CD4-positive, alpha-beta memory T cell (primary cell): Measurements from ENCODE around the gene RUNX2. TPM values are rescaled to one million over a fixed set of nuclear protein-coding genes. Genes with fewer than 3 reads are reported as not detected.

Source experiments
- CTCF ChIA-PET: fragments of 350-600 bp; sonication (Branson Sonifier 250); formaldehyde crosslinking; loops from one replicate; lab custom pipeline; 2021; ENCODE audit warnings: inconsistent platforms; ENCODE audit not compliant: partially characterized antibody; lab: Charles Lee
- POLR2A ChIA-PET: fragments of 350-600 bp; sonication (Branson Sonifier 250); formaldehyde crosslinking; loops from one replicate; lab custom pipeline; 2021; ENCODE audit not compliant: partially characterized antibody; lab: Charles Lee
- DNase-seq, 5 donors: peaks; one replicate each; pipeline versions ENCODE4 v3.0.0 to v3.0.0-alpha.2; 2020 to 2022; ENCODE audit warnings: mixed read lengths in 1 of 5
- H3K27ac ChIP-seq: one replicate; pipeline ENCODE4 v1.7.0; 2013; ENCODE audit warnings: low read depth, low read length
- H3K27me3 ChIP-seq: 2 replicates; pipeline ENCODE4 v1.7.0; 2013; ENCODE audit warnings: mild to moderate bottlenecking, low read length, moderate library complexity; ENCODE audit not compliant: insufficient read depth
- H3K36me3 ChIP-seq: 2 replicates; pipeline ENCODE4 v1.7.0; 2013; ENCODE audit warnings: mild to moderate bottlenecking, low read length, moderate library complexity; ENCODE audit not compliant: insufficient read depth
- H3K4me1 ChIP-seq: 2 replicates; pipeline ENCODE4 v1.7.0; 2013; ENCODE audit warnings: mild to moderate bottlenecking, low read length, moderate library complexity; ENCODE audit not compliant: insufficient read depth
- H3K4me3 ChIP-seq, 2 donors: one replicate each; pipeline ENCODE4 v1.7.0; 2013; ENCODE audit warnings: low read length in 2 of 2, mild to moderate bottlenecking in 1 of 2
- H3K9me3 ChIP-seq, 2 donors: one replicate each; pipeline ENCODE4 v1.7.0; 2013; ENCODE audit warnings: low read length in 2 of 2, control low read depth in 1 of 2; ENCODE audit not compliant: control insufficient read depth in 1 of 2
- H3K27ac Mint-ChIP-seq, 7 donors: one replicate each; pipeline ENCODE4 v1.8.0; 2020 to 2021; ENCODE audit warnings: mixed read lengths in 7 of 7, mild to moderate bottlenecking in 6 of 7, inconsistent platforms in 3 of 7, moderate library complexity in 3 of 7
- H3K27me3 Mint-ChIP-seq, 2 donors: one replicate each; pipeline ENCODE4 v1.8.0; 2020 to 2021; ENCODE audit warnings: mixed read lengths in 2 of 2
- H3K36me3 Mint-ChIP-seq, 2 donors: one replicate each; pipeline ENCODE4 v1.8.0; 2020 to 2021; ENCODE audit warnings: mixed read lengths in 2 of 2, inconsistent platforms in 1 of 2, mild to moderate bottlenecking in 1 of 2
- H3K4me1 Mint-ChIP-seq, 4 donors: one replicate each; pipeline ENCODE4 v1.8.0; 2020 to 2021; ENCODE audit warnings: mixed read lengths in 4 of 4, mild to moderate bottlenecking in 1 of 4
- H3K4me3 Mint-ChIP-seq, 8 donors: one replicate each; pipeline ENCODE4 v1.8.0; 2020 to 2021; ENCODE audit warnings: mixed read lengths in 8 of 8, mild to moderate bottlenecking in 7 of 8, moderate library complexity in 6 of 8, inconsistent platforms in 3 of 8
- H3K9me3 Mint-ChIP-seq, 8 donors: one replicate each; pipeline ENCODE4 v1.8.0; 2020 to 2021; ENCODE audit warnings: mixed read lengths in 8 of 8, mild to moderate bottlenecking in 5 of 8, inconsistent platforms in 3 of 8, moderate library complexity in 1 of 8
- intact Hi-C: fragments of 100-400 bp; cut with micrococcal nuclease; formaldehyde crosslinking; loops from one replicate; pipeline ENCODE4 v1.15.1; 2023
- polyA plus RNA-seq, 2 donors: library from polyadenylated mRNA; unstranded; fragments of 300-500 nt; fragmentation: Illumina TruSeq; gene quantifications; one replicate each; pipeline ENCODE4 v1.2.3, GENCODE V29; 2021
- total RNA-seq, 2 experiments: library from RNA; stranded (reverse); gene quantifications; one replicate each; pipeline ENCODE4 v1.2.3, GENCODE V29; 2021

RUNX2 gene
- total and polyA plus RNA-seq, 4 experiments from 2014 or later, result 4.5 to 26.6 (median 23.3) TPM

GRCh38 chr6:45633272-45633908, 305.3 kb downstream of the RUNX2 start:
- Mint-ChIP-seq H3K27me3 (no peaks in the 10 kb centered on the region), H3K27ac (peak overlapping the region in 3 of 7 donors; percentile 24 to 63 (median 35)), H3K36me3 (no peaks in the 10 kb centered on the region), H3K4me3 (peak overlapping the region; percentile 61 to 86 (median 77)), H3K9me3 (no peaks in the 10 kb centered on the region), H3K4me1 (peaks cover 8 to 18% (median 11%) of the 10 kb centered on the region in 4 donors)
- intact Hi-C loops, result no loop called here
- Histone ChIP-seq H3K27me3 (no peaks in the 10 kb centered on the region), H3K27ac (no peak overlapping the region), H3K4me1 (peaks cover 15% of the 10 kb centered on the region), H3K9me3 (no peaks in the 10 kb centered on the region), H3K4me3 (peak overlapping the region in 1 of 2 donors; percentile 21), H3K36me3 (no peaks in the 10 kb centered on the region)
- CTCF ChIA-PET, result interaction anchor here (1.1 to 1.8 kb wide), 3 partner anchors 16 to 81 kb away, joined by 3 to 5 read pairs (median 3); no protein-coding TSS in a partner anchor
- DNase-seq, result no peak
- POLR2A ChIA-PET, result interaction anchor here (0.8 to 1.2 kb wide), 5 partner anchors 10 to 50 kb away, joined by 3 to 5 read pairs (median 4); no protein-coding TSS in a partner anchor

GRCh38 chr6:45634231-45634630, 306.1 kb downstream of the RUNX2 start:
- DNase-seq, result no peak
- H3K27me3 ChIP-seq, result no peaks in the 10 kb centered on the region
- POLR2A ChIA-PET, result interaction anchor here (0.8 kb wide), 2 partner anchors 12 to 30 kb away, joined by 3 read pairs; no protein-coding TSS in a partner anchor
- peak overlapping the region in 1 of 8 donors; percentile 76 for H3K4me3 Mint-ChIP-seq
- no peak overlapping the region for H3K27ac ChIP-seq
- intact Hi-C loops, result no loop called here
- peaks cover 9 to 20% (median 15%) of the 10 kb centered on the region in 4 donors for H3K4me1 Mint-ChIP-seq
- H3K36me3 ChIP-seq, result no peaks in the 10 kb centered on the region
- H3K27ac Mint-ChIP-seq, result no peak overlapping the region
- H3K4me3 ChIP-seq, result no peak overlapping the region
- no peaks in the 10 kb centered on the region for H3K36me3 Mint-ChIP-seq
- H3K9me3 Mint-ChIP-seq, result no peaks in the 10 kb centered on the region
- H3K4me1 ChIP-seq, result peaks cover 15% of the 10 kb centered on the region
- no peaks in the 10 kb centered on the region for H3K27me3 Mint-ChIP-seq
- CTCF ChIA-PET, result interaction anchor here (1.8 kb wide), 1 partner anchor 80 kb away, joined by 5 read pairs; no protein-coding TSS in a partner anchor
- H3K9me3 ChIP-seq, result no peaks in the 10 kb centered on the region

- Histone ChIP-seq H3K27ac (no peak overlapping the region), H3K4me3 (no peak overlapping the region), H3K9me3 (no peaks in the 10 kb centered on the region), H3K4me1 (peaks cover 15% of the 10 kb centered on the region), H3K36me3 (no peaks in the 10 kb centered on the region), H3K27me3 (no peaks in the 10 kb centered on the region)
- intact Hi-C loops, result no loop called here
- Mint-ChIP-seq H3K36me3 (no peaks in the 10 kb centered on the region), H3K27ac (no peak overlapping the region), H3K27me3 (no peaks in the 10 kb centered on the region), H3K4me1 (peaks cover 9 to 20% (median 15%) of the 10 kb centered on the region in 4 donors), H3K4me3 (no peak overlapping the region), H3K9me3 (no peaks in the 10 kb centered on the region)
- POLR2A ChIA-PET, result no interaction called here
- no peak for DNase-seq
- CTCF ChIA-PET, result no interaction called here
Measured at GRCh38 chr6:45635284-45635867, 307.2 kb downstream of the RUNX2 start.

GRCh38 chr6:45637056-45637455, 308.9 kb downstream of the RUNX2 start:
- Histone ChIP-seq H3K9me3 (no peaks in the 10 kb centered on the region), H3K27me3 (no peaks in the 10 kb centered on the region), H3K27ac (no peak overlapping the region), H3K4me3 (no peak overlapping the region), H3K36me3 (no peaks in the 10 kb centered on the region), H3K4me1 (peaks cover 15% of the 10 kb centered on the region)
- no peaks in the 10 kb centered on the region for H3K27me3 Mint-ChIP-seq
- CTCF ChIA-PET, result no interaction called here
- no peaks in the 10 kb centered on the region for H3K9me3 Mint-ChIP-seq
- no peaks in the 10 kb centered on the region for H3K36me3 Mint-ChIP-seq
- no peak for DNase-seq
- no peak overlapping the region for H3K4me3 Mint-ChIP-seq
- peaks cover 9 to 20% (median 14%) of the 10 kb centered on the region in 4 donors for H3K4me1 Mint-ChIP-seq
- H3K27ac Mint-ChIP-seq, result no peak overlapping the region
- intact Hi-C loops, result no loop called here
- POLR2A ChIA-PET, result no interaction called here

DNA sequence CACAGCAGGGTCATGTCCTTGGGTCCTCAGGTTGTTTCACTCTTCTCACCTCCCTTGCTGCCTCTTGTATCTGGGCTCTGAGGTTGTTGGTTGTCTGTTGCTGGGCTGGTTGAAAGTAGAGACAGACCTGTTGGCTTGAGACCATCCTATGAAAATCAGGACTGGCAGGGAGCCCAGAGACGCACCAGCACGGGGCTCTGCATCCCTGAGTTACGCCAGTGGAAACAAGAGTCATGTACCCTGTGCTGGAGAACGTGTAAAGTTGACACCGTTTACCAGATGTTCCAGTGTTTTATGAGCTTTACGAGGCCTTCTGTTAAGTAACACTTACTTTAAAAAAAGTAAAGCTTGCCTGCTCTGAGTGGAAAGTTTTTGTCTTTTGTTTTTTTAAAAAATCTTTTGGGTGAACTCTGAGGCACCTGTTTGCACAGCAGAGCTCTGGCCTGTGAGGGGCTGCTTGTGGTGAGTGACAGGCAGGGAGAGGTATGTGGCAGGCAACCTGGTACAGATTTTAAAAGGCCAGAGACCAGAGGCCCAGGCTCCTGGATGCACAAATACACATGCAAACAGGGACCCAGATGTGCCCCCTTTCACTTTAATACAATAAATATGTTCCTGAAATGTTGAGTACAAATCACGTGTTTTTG, 309.6 kb downstream of the RUNX2 start:
- H3K27ac Mint-ChIP-seq, result peak overlapping the region in 1 of 7 donors; percentile 83
- H3K27me3 Mint-ChIP-seq, result no peaks in the 10 kb centered on the region
- POLR2A ChIA-PET, result no interaction called here
- no peak overlapping the region for H3K4me3 ChIP-seq
- H3K4me1 ChIP-seq, result peaks cover 10% of the 10 kb centered on the region
- no peaks in the 10 kb centered on the region for H3K27me3 ChIP-seq
- peaks cover 8 to 20% (median 12%) of the 10 kb centered on the region in 4 donors for H3K4me1 Mint-ChIP-seq
- H3K36me3 ChIP-seq, result no peaks in the 10 kb centered on the region
- no peaks in the 10 kb centered on the region for H3K36me3 Mint-ChIP-seq
- CTCF ChIA-PET, result no interaction called here
- intact Hi-C loops, result no loop called here
- H3K27ac ChIP-seq, result no peak overlapping the region
- no peaks in the 10 kb centered on the region for H3K9me3 ChIP-seq
- DNase-seq, result no peak
- H3K4me3 Mint-ChIP-seq, result no peak overlapping the region
- H3K9me3 Mint-ChIP-seq, result no peaks in the 10 kb centered on the region

DNA sequence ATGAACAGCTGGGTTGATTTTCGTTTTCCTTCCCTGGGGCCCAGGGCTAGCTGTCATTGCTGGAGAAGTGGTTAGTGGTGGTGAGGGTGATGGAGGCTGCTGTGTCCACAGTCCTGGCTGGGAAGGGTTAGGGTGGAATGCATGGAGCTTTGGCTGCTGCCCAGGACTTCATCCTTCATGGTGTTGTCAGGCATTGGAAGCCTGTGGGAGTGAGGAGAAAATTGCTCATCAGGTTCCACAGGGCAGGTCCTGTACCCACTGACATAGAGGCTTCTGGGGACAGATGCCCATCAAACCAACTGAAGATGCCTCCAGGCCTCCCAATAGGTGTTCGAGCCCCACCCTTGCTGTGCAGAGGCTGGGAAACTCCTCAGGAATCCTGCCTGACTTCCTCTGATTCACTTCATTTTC, 312.0 kb downstream of the RUNX2 start:
- H3K9me3 Mint-ChIP-seq, result peaks cover 0 to 1% (median 0%) of the 10 kb centered on the region in 8 donors
- H3K4me1 Mint-ChIP-seq, result peaks cover 0 to 11% (median 3%) of the 10 kb centered on the region in 4 donors
- Histone ChIP-seq H3K4me3 (no peak overlapping the region), H3K27me3 (no peaks in the 10 kb centered on the region), H3K9me3 (no peaks in the 10 kb centered on the region), H3K27ac (no peak overlapping the region), H3K4me1 (no peaks in the 10 kb centered on the region), H3K36me3 (no peaks in the 10 kb centered on the region)
- no peaks in the 10 kb centered on the region for H3K27me3 Mint-ChIP-seq
- DNase-seq, result no peak
- POLR2A ChIA-PET, result no interaction called here
- intact Hi-C loops, result no loop called here
- no peak overlapping the region for H3K4me3 Mint-ChIP-seq
- H3K36me3 Mint-ChIP-seq, result no peaks in the 10 kb centered on the region
- CTCF ChIA-PET, result interaction anchor here (0.6 kb wide), 1 partner anchor 323 kb away, joined by 3 read pairs; no protein-coding TSS in a partner anchor
- peak overlapping the region in 2 of 7 donors; percentile 10 to 31 for H3K27ac Mint-ChIP-seq

- Mint-ChIP-seq H3K9me3 (peaks cover 0 to 1% (median 0%) of the 10 kb centered on the region in 8 donors), H3K27ac (peak overlapping the region in 1 of 7 donors; percentile 85), H3K4me3 (peak overlapping the region in 1 of 8 donors; percentile 11), H3K4me1 (peaks cover 0 to 11% (median 3%) of the 10 kb centered on the region in 4 donors), H3K36me3 (no peaks in the 10 kb centered on the region), H3K27me3 (no peaks in the 10 kb centered on the region)
- Histone ChIP-seq H3K4me3 (no peak overlapping the region), H3K9me3 (no peaks in the 10 kb centered on the region), H3K4me1 (no peaks in the 10 kb centered on the region), H3K36me3 (no peaks in the 10 kb centered on the region), H3K27me3 (no peaks in the 10 kb centered on the region), H3K27ac (no peak overlapping the region)
- DNase-seq, result no peak
- POLR2A ChIA-PET, result no interaction called here
- intact Hi-C loops, result no loop called here
- CTCF ChIA-PET, result no interaction called here
Measured at GRCh38 chr6:45640811-45641210, 312.7 kb downstream of the RUNX2 start.
